ENCODE results near the gene POLR2L. TPM values are rescaled to one million over a fixed set of nuclear protein-coding genes. Genes with fewer than 3 reads are reported as not detected.
A peak's percentile ranks its signal among the peaks of the same experiment; 100 is the strongest.

The POLR2L gene
- total and polyA plus RNA-seq, 2 of the 13 experiments (the other 11 are each of a cell fraction or from before 2014, with no cell fraction given), result 104 to 114 TPM

GRCh38 chr11:829176-829846 lies 13.0 kb downstream of the POLR2L start:
- H4K20me1 ChIP-seq (ENCODE audit: insufficient read depth, low read length), result peaks cover under 1% of the 10 kb centered on the region; the same call in 1 of the 2 replicates
- POLR2A ChIA-PET, result interaction anchor here (2.4 to 16.1 kb wide), 3 partner anchors 10 to 20 kb away, joined by 18 to 264 read pairs (median 141); partner anchors contain the start of genes PNPLA2, POLR2L, RPLP2 and TSPAN4
- H3K4me1 ChIP-seq (ENCODE audit: insufficient read depth, low read length), result peaks cover 78% of the 10 kb centered on the region
- H3K4me2 ChIP-seq (ENCODE audit: low read depth, low read length), result peak overlapping the region; percentile 78; the same call in 1 of the 2 replicates
- peaks cover 1 to 10% of the 10 kb centered on the region in 2 experiments; a peak in 1 of 5 replicates for H3K36me3 ChIP-seq (replicated peaks in 1 of 2; ENCODE audit: control insufficient read depth in 1 of 2, insufficient read depth in 2 of 2, low read length in 2 of 2)
- FAIRE-seq (no peak), ATAC-seq (no peak), DNase-seq (ENCODE audit: low spot score) (no peak)
- CTCF ChIA-PET (ENCODE audit: low intra/inter-chr PET ratio, low total read pairs), result no interaction called here
- H3K27me3 ChIP-seq (ENCODE audit: control insufficient read depth in 1 of 2, insufficient read depth in 2 of 2, low read length in 2 of 2), result no peaks in the 10 kb centered on the region
- H3K9ac ChIP-seq (ENCODE audit: insufficient read depth, low read depth, low read length), result no peak overlapping the region
- peaks cover 7% of the 10 kb centered on the region for H3K79me2 ChIP-seq (ENCODE audit: insufficient read depth, low read length)
- 88% methylated on average over 18 of the region's 40 CpGs for WGBS (ENCODE audit: low lambda C conversion rate)
- H3K9me3 ChIP-seq (ENCODE audit: low read length), result no peaks in the 10 kb centered on the region
- intact Hi-C loops (cut with micrococcal nuclease; ENCODE audit: unreplicated experiment), result no loop called here
- no TSS peak for BruUV-seq (replicated peaks)
- in situ Hi-C loops (cut with HindIII; ENCODE audit: extremely low pct_ligation_motif_present, low pct_unique_long_range_greater_than_20kb), result no loop called here
- H3K4me3 ChIP-seq (replicated peaks in 1 of 3; ENCODE audit: insufficient read depth in 1 of 3, low read depth in 2 of 3, low read length in 3 of 3), result peak overlapping the region in 1 of 3 experiments; percentile 75; a peak in 1 of 6 replicates
- H2AFZ ChIP-seq (ENCODE audit: low read length), result no peak overlapping the region
- no peak overlapping the region for H3K27ac ChIP-seq (ENCODE audit: extremely low read length, insufficient read depth, low read length)
- TF ChIP-seq ZNF33B (CRISPR knock-in tag; IDR thresholded peaks at IDR 0.05), result no peak
- TF ChIP-seq HNF1A (IDR thresholded peaks at IDR 0.05; ENCODE audit: low read depth), result no peak
- no peak for TF ChIP-seq HNF1A (CRISPR knock-in tag; IDR thresholded peaks at IDR 0.05; ENCODE audit: borderline replicate concordance)
- TF ChIP-seq ZNF496 (CRISPR knock-in tag; IDR thresholded peaks at IDR 0.05; ENCODE audit: insufficient replicate concordance), result no peak
- TF ChIP-seq KDM4B (CRISPR knock-in tag; IDR thresholded peaks at IDR 0.05), result no peak
- no peak for TF ChIP-seq ZNF318 (CRISPR knock-in tag; IDR thresholded peaks at IDR 0.05)
- no peak for TF ChIP-seq PBX3 (CRISPR knock-in tag; IDR thresholded peaks at IDR 0.05; ENCODE audit: borderline replicate concordance)
- no peak for TF ChIP-seq CC2D1A (CRISPR knock-in tag; IDR thresholded peaks at IDR 0.05)
- TF ChIP-seq ZNF891 (CRISPR knock-in tag; IDR thresholded peaks at IDR 0.05), result no peak
- no peak for TF ChIP-seq ZNF724P (CRISPR knock-in tag; IDR thresholded peaks at IDR 0.05; ENCODE audit: borderline replicate concordance)
